GM12878 (cell line): ENCODE measurements around the gene JADE2. TPM values are rescaled to one million over a fixed set of nuclear protein-coding genes. Genes with fewer than 3 reads are reported as not detected.

Experiments used
- ATAC-seq: fragments of 200-7000 bp; cut with Tn5 transposase; 3 replicates; pipeline ENCODE4 v1.9.1; 2020; ENCODE audit warnings: mild to moderate bottlenecking, moderate library complexity
- BruUV-seq: library from RNA; stranded (reverse); fragments of 400-500 nt; replicated peaks from 2 replicates; lab custom pipeline; 2021; lab: Mats Ljungman, UMichigan
- CTCF ChIA-PET: fragments of 300-600 bp; sonication (Branson Sonifier 250); formaldehyde crosslinking; extraction: SDS; loops from one replicate; lab custom pipeline; 2021; ENCODE audit warnings: inconsistent platforms; lab: Yijun Ruan, JAX
- POLR2A ChIA-PET: fragments of 350-600 bp; formaldehyde crosslinking; extraction: SDS; loops from one replicate; lab custom pipeline; 2021; ENCODE audit warnings: inconsistent platforms; lab: Charles Lee
- RAD21 ChIA-PET: fragments of 300-600 bp; sonication (Branson Sonifier 250); formaldehyde crosslinking; loops from one replicate; lab custom pipeline; 2023; ENCODE audit warnings: antibody characterized with exemption; ENCODE audit not compliant: unreplicated experiment; lab: Charles Lee
- SMC1A ChIA-PET: fragments of 300-600 bp; sonication (Branson Sonifier 250); formaldehyde crosslinking; loops from one replicate; lab custom pipeline; 2023; ENCODE audit not compliant: unreplicated experiment, uncharacterized antibody; lab: Charles Lee
- DNase-seq: peaks from one replicate; pipeline ENCODE4 v3.0.0-alpha.2; 2011; ENCODE audit warnings: low read depth, low spot score
- FAIRE-seq: peaks from 3 replicates; lab custom pipeline; 2011; peaks lifted over from hg19 to GRCh38; lab: Jason Lieb, UNC
- H2AFZ ChIP-seq: 2 replicates; pipeline ENCODE4 v1.6.0; 2011; ENCODE audit warnings: low read depth, low read length, control low read depth; ENCODE audit not compliant: control insufficient read depth
- H3K27ac ChIP-seq: 2 replicates; pipeline ENCODE4 v1.5.1; 2011; ENCODE audit warnings: control low read depth; ENCODE audit not compliant: control insufficient read depth, insufficient read depth
- H3K27me3 ChIP-seq, 2 experiments: replicated peaks in 1 of 2; 2 replicates each; pipeline versions ENCODE4 v1.6.0 to v1.6.1; 2011; ENCODE audit warnings: low read length in 1 of 2; ENCODE audit not compliant: control insufficient read depth in 2 of 2, insufficient read depth in 2 of 2
- H3K36me3 ChIP-seq, 2 experiments: 2 replicates each; pipeline ENCODE4 v1.5.1; 2011; ENCODE audit warnings: low read length in 1 of 2; ENCODE audit not compliant: control insufficient read depth in 2 of 2, insufficient read depth in 2 of 2
- H3K4me1 ChIP-seq: 2 replicates; pipeline ENCODE4 v1.6.1; 2011; ENCODE audit warnings: mild to moderate bottlenecking, low read length, moderate library complexity, mixed read lengths; ENCODE audit not compliant: control insufficient read depth, insufficient read depth
- H3K4me2 ChIP-seq: 2 replicates; pipeline ENCODE4 v1.6.0; 2011; ENCODE audit warnings: control low read depth; ENCODE audit not compliant: control insufficient read depth, insufficient read depth
- H3K4me3 ChIP-seq: fragments of 200-600 bp; sonication (generic); 2 replicates; pipeline ENCODE4 v1.5.1; 2016
- H3K79me2 ChIP-seq: 2 replicates; pipeline ENCODE4 v1.6.0; 2011; ENCODE audit warnings: low read length; ENCODE audit not compliant: control insufficient read depth, insufficient read depth
- H3K9ac ChIP-seq: 2 replicates; pipeline ENCODE4 v1.8.0; 2011; ENCODE audit warnings: low read length, control low read depth, mixed read lengths; ENCODE audit not compliant: control insufficient read depth, insufficient read depth
- H3K9me3 ChIP-seq: replicated peaks from 3 replicates; pipeline ENCODE4 v1.5.1; 2011; ENCODE audit warnings: mild to moderate bottlenecking, low read length; ENCODE audit not compliant: control insufficient read depth, insufficient read depth
- H4K20me1 ChIP-seq: 2 replicates; pipeline ENCODE4 v1.6.0; 2011; ENCODE audit not compliant: control insufficient read depth, insufficient read depth
- BACH1 ChIP-seq: fragments of 450-650 bp; IDR thresholded peaks from 2 replicates; pipeline ENCODE4 v1.6.1; 2017; ENCODE audit warnings: mild to moderate bottlenecking, borderline replicate concordance
- CREB1 ChIP-seq: IDR thresholded peaks from 2 replicates; pipeline ENCODE4 v1.6.1; 2012; ENCODE audit warnings: low read depth, mild to moderate bottlenecking, inconsistent platforms
- NBN ChIP-seq: fragments of 450-650 bp; IDR thresholded peaks from 2 replicates; pipeline ENCODE4 v1.6.1; 2016
- NFYB ChIP-seq: IDR thresholded peaks from 2 replicates; pipeline ENCODE4 v1.6.1; 2011; ENCODE audit warnings: low read depth, mild to moderate bottlenecking, low read length, improper control_type of control experiment, moderate library complexity; ENCODE audit not compliant: insufficient read depth
- STAT3 ChIP-seq: IDR thresholded peaks from 2 replicates; pipeline ENCODE4 v1.6.1; 2011; ENCODE audit warnings: low read depth, low read length, improper control_type of control experiment
- ZNF217 ChIP-seq: fragments of 450-650 bp; IDR thresholded peaks from 2 replicates; pipeline ENCODE4 v1.6.1; 2017; ENCODE audit warnings: antibody characterized with exemption, mild to moderate bottlenecking
- WGBS: methylation state at CpG from one replicate; pipeline ENCODE4 v1.1.6; 2016; ENCODE audit warnings: low lambda C conversion rate; ENCODE audit not compliant: insufficient replicate concordance, insufficient coverage; ENCODE audit errors: missing lambda C conversion rate; 5-methylcytosine and 5-hydroxymethylcytosine counted together
- in situ Hi-C: fragments of 300-500 bp; cut with MboI; formaldehyde crosslinking; loops from 9 replicates; pipeline ENCODE4 v1.14.3; 2018; ENCODE audit warnings: mixed read lengths
- intact Hi-C: fragments of 100-400 bp; cut with micrococcal nuclease; formaldehyde crosslinking; loops from one replicate; pipeline ENCODE4 v1.14.2; 2022; ENCODE audit not compliant: unreplicated experiment
- polyA plus RNA-seq, 11 experiments: library from polyadenylated mRNA; depleted of rRNA in 4 of 11; unstranded in 6 of 11; stranded (reverse) in 5 of 11; fragments of >200 nt; fragmentation: Nextera tagmentation in 4 of 11; fragmentation: Illumina TruSeq in 1 of 11; extraction: Ambion mirVana in 4 of 11; extraction: Trizol in 1 of 11; gene quantifications; 1 replicate in 1 of 11; 2 replicates in 10 of 11; pipeline versions ENCODE4 v1.2.1 to v1.2.3, GENCODE V29; 2011 to 2016; ENCODE audit warnings: inconsistent platforms in 2 of 11, missing spikeins in 2 of 11, low read depth in 1 of 11
- total RNA-seq, 4 experiments: library from RNA; depleted of rRNA in 3 of 4; stranded (reverse); fragments of >200 nt in 3 of 4; fragmentation: Illumina TruSeq in 1 of 4; extraction: Trizol in 1 of 4; gene quantifications; 2 replicates each; pipeline versions ENCODE4 v1.2.1 to v1.2.3, GENCODE V29; 2013 to 2021
- TF ChIP-seq, protein P1 (sequence below): fragments of 450-650 bp; IDR thresholded peaks from 2 replicates; pipeline ENCODE4 v1.6.1; 2016; ENCODE audit warnings: mild to moderate bottlenecking, moderate library complexity, borderline replicate concordance

JADE2 gene
- total and polyA plus RNA-seq, 10 of the 15 experiments (the other 5 are each of a cell fraction or from before 2014, with no cell fraction given): 1.5 to 67.0 (median 22.4) TPM

DNA sequence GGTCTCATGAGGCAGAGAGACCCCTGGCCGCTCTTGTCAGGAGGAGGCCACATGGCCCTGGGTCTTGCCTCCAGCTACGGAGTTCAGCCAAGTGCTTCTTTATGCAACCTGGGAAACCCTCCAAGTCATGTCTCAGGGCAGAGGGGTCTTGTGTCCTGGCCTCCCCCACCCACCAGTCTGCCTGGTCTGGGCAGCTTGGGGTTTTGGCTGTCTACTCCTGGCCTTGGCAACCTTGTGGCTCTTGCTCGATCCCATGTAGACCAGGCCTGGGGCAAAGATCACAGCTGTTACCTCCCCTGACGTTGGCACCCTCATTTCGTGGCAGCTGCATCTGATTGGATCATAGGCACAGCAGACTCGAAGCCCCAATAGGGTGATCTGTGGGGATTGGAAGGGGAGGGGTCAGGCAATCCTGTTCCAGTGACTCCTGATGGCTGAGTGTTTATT is 28.4 kb downstream of the JADE2 start:
- H3K4me3 ChIP-seq: no peak overlapping the region
- peak overlapping the region; percentile 91 for H3K27ac ChIP-seq
- no peaks in the 10 kb centered on the region for H3K9me3 ChIP-seq
- H3K79me2 ChIP-seq: peaks cover 41% of the 10 kb centered on the region
- no peak overlapping the region; the same call in 1 of the 2 replicates for H2AFZ ChIP-seq
- no peaks in the 10 kb centered on the region for H4K20me1 ChIP-seq
- intact Hi-C loops: loop anchor here (2.0 kb wide), 2 partner anchors 13 to 27 kb away; no protein-coding TSS in a partner anchor
- in situ Hi-C loops: no loop called here
- ChIA-PET RAD21 (interaction anchor here (0.9 to 3.3 kb wide), 7 partner anchors 9 to 182 kb away, joined by 3 to 47 read pairs (median 8); partner anchors contain the start of gene JADE2), CTCF (interaction anchor here (1.2 to 3.8 kb wide), 10 partner anchors 9 to 143 kb away, joined by 4 to 35 read pairs (median 6); partner anchors contain the start of gene CDKN2AIPNL), SMC1A (interaction anchor here (0.7 to 4.4 kb wide), 4 partner anchors 11 to 329 kb away, joined by 4 to 85 read pairs (median 14); no protein-coding TSS in a partner anchor), POLR2A (interaction anchor here (0.7 to 5.5 kb wide), 9 partner anchors 10 to 182 kb away, joined by 3 to 113 read pairs (median 4); partner anchors contain the start of genes CDKN2AIPNL and UBE2B)
- no peak for DNase-seq
- peaks cover 60% of the 10 kb centered on the region for H3K4me1 ChIP-seq
- FAIRE-seq: peak; percentile 18
- peak overlapping the region; percentile 45 for H3K9ac ChIP-seq
- ATAC-seq: peak; percentile 2
- H3K27me3 ChIP-seq: no peaks in the 10 kb centered on the region
- WGBS: 37% methylated on average over 6 of the region's 6 CpGs
- TF ChIP-seq ZNF217 (no peak), NBN (no peak), NFYB (peak; percentile 61; the same call in 1 of the 2 replicates), CREB1 (no peak), STAT3 (no peak), BACH1 (no peak)
- TF ChIP-seq, protein P1, sequence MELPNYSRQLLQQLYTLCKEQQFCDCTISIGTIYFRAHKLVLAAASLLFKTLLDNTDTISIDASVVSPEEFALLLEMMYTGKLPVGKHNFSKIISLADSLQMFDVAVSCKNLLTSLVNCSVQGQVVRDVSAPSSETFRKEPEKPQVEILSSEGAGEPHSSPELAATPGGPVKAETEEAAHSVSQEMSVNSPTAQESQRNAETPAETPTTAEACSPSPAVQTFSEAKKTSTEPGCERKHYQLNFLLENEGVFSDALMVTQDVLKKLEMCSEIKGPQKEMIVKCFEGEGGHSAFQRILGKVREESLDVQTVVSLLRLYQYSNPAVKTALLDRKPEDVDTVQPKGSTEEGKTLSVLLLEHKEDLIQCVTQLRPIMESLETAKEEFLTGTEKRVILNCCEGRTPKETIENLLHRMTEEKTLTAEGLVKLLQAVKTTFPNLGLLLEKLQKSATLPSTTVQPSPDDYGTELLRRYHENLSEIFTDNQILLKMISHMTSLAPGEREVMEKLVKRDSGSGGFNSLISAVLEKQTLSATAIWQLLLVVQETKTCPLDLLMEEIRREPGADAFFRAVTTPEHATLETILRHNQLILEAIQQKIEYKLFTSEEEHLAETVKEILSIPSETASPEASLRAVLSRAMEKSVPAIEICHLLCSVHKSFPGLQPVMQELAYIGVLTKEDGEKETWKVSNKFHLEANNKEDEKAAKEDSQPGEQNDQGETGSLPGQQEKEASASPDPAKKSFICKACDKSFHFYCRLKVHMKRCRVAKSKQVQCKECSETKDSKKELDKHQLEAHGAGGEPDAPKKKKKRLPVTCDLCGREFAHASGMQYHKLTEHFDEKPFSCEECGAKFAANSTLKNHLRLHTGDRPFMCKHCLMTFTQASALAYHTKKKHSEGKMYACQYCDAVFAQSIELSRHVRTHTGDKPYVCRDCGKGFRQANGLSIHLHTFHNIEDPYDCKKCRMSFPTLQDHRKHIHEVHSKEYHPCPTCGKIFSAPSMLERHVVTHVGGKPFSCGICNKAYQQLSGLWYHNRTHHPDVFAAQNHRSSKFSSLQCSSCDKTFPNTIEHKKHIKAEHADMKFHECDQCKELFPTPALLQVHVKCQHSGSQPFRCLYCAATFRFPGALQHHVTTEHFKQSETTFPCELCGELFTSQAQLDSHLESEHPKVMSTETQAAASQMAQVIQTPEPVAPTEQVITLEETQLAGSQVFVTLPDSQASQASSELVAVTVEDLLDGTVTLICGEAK: no peak
- TSS peak; percentile 83 for BruUV-seq
- H3K4me2 ChIP-seq: peak overlapping the region; percentile 62
- peaks cover 12 to 14% of the 10 kb centered on the region in 2 experiments for H3K36me3 ChIP-seq
